ENCODE measurements around the gene SPINT2. TPM values are rescaled to one million over a fixed set of nuclear protein-coding genes. Genes with fewer than 3 reads are reported as not detected.

The SPINT2 gene
- polyA plus RNA-seq, 1 donor (not counting 4 experiments of a cell fraction or from before 2014, with no cell fraction given): 363 TPM

DNA sequence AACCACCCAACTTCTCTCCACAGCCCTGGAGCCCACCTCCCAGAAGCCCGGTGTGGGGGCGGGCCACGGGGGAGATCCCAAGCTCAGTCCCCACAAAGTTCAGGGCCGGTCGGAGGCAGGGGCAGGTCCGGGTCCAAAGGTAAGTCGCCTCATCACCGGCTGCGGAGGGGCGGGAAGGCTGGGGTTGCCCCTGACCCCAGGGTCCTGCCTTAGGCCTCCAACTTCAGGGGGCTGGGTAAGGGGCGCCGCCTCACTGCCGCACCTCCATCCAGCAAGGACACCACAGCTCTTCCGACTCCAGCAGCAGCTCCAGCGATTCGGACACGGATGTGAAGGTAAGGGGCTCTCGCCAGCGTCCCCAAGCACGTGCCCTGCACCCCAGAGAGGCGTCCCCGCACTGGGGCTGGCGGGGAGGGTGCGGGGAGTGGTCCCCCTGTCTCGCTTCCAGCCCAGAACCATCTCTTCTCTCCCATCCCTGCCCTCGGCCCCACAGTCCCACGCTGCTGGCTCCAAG is 40.0 kb downstream of the SPINT2 start:
- peak overlapping the region; percentile 64 to 92 (median 90) for H3K4me3 ChIP-seq (ENCODE audit: control insufficient read depth in 2 of 3, extremely low read depth in 1 of 3, insufficient read depth in 2 of 3, low read depth in 1 of 3, low read length in 3 of 3)
- H3K9me3 ChIP-seq (ENCODE audit: control insufficient read depth, low read depth, low read length): no peaks in the 10 kb centered on the region
- peak overlapping the region; percentile 100 for H3K4me2 ChIP-seq (ENCODE audit: control insufficient read depth, extremely low read depth, insufficient read depth, low read depth, low read length)
- H3K9ac ChIP-seq (ENCODE audit: control insufficient read depth, extremely low read depth, insufficient read depth, low read length): peak overlapping the region; percentile 98
- no peak overlapping the region for H2AFZ ChIP-seq (ENCODE audit: control insufficient read depth, low read length)
- no peak for TF ChIP-seq EZH2 (IDR thresholded peaks at IDR 0.05; ENCODE audit: low read length)
- no peak for DNase-seq (ENCODE audit: low read depth, low spot score)
- H3K9me1 ChIP-seq (ENCODE audit: control insufficient read depth, extremely low read depth, insufficient read depth, low read length): no peaks in the 10 kb centered on the region
- H3K36me3 ChIP-seq (ENCODE audit: control insufficient read depth in 2 of 2, extremely low read depth in 1 of 2, insufficient read depth in 2 of 2, low read length in 2 of 2): peaks cover 6 to 26% of the 10 kb centered on the region in 2 experiments
- H3K79me2 ChIP-seq (ENCODE audit: control insufficient read depth, insufficient read depth, low read length): peaks cover 22% of the 10 kb centered on the region
- no peaks in the 10 kb centered on the region for H4K20me1 ChIP-seq (ENCODE audit: control insufficient read depth, extremely low read depth, insufficient read depth, low read length)
- peak overlapping the region; percentile 98 for H3K27ac ChIP-seq (ENCODE audit: control insufficient read depth, insufficient read depth, low read length)
- no peaks in the 10 kb centered on the region for H3K27me3 ChIP-seq (ENCODE audit: control insufficient read depth, extremely low read depth, insufficient read depth, low read length)
- peak; percentile 34 for FAIRE-seq
- dilution Hi-C loops (cut with MboI; ENCODE audit: extremely low pct_ligation_motif_present, low sequenced_read_pairs): no loop called here
- peaks cover 36% of the 10 kb centered on the region for H3K4me1 ChIP-seq (ENCODE audit: control insufficient read depth, extremely low read depth, insufficient read depth, low read length)

DNA sequence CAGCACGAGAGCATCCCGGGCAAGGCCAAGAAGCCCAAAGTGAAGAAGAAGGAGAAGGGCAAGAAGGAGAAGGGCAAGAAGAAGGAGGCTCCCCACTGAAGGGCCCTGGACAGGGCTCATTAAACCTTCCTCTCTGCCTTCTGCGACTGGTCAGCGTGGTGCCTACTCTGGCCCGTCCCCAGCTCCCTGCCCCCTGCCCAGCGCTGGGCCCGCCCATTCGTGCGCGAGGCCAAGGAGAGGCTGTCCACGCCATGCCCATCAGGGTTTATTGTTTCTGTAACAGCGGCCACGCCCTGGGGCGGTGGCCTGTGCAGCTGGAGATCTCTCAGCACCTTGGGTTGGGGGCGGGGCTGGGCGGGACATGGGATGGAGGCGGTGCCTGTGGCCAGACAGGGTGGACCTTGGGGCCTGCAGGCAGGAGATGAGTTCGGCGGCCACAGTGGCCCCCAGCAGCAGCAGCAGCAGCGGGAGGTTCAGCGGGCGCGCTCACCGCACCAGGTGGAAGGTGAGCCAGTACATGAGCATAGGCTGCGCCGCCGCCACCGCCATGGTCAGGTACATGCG is 40.6 kb downstream of the SPINT2 start:
- Histone ChIP-seq H3K9me3 (ENCODE audit: control insufficient read depth, low read depth, low read length) (no peaks in the 10 kb centered on the region), H3K27me3 (ENCODE audit: control insufficient read depth, extremely low read depth, insufficient read depth, low read length) (no peaks in the 10 kb centered on the region), H3K9ac (ENCODE audit: control insufficient read depth, extremely low read depth, insufficient read depth, low read length) (peak overlapping the region; percentile 98), H3K79me2 (ENCODE audit: control insufficient read depth, insufficient read depth, low read length) (peaks cover 22% of the 10 kb centered on the region), H3K36me3 (ENCODE audit: control insufficient read depth in 2 of 2, extremely low read depth in 1 of 2, insufficient read depth in 2 of 2, low read length in 2 of 2) (peaks cover 6 to 26% of the 10 kb centered on the region in 2 experiments), H2AFZ (ENCODE audit: control insufficient read depth, low read length) (no peak overlapping the region), H3K27ac (ENCODE audit: control insufficient read depth, insufficient read depth, low read length) (peak overlapping the region; percentile 98), H3K4me2 (ENCODE audit: control insufficient read depth, extremely low read depth, insufficient read depth, low read depth, low read length) (peak overlapping the region; percentile 100), H3K4me1 (ENCODE audit: control insufficient read depth, extremely low read depth, insufficient read depth, low read length) (peaks cover 33% of the 10 kb centered on the region), H3K4me3 (ENCODE audit: control insufficient read depth in 2 of 3, extremely low read depth in 1 of 3, insufficient read depth in 2 of 3, low read depth in 1 of 3, low read length in 3 of 3) (peak overlapping the region; percentile 64 to 92 (median 90)), H4K20me1 (ENCODE audit: control insufficient read depth, extremely low read depth, insufficient read depth, low read length) (no peaks in the 10 kb centered on the region), H3K9me1 (ENCODE audit: control insufficient read depth, extremely low read depth, insufficient read depth, low read length) (no peaks in the 10 kb centered on the region)
- TF ChIP-seq, protein P1, sequence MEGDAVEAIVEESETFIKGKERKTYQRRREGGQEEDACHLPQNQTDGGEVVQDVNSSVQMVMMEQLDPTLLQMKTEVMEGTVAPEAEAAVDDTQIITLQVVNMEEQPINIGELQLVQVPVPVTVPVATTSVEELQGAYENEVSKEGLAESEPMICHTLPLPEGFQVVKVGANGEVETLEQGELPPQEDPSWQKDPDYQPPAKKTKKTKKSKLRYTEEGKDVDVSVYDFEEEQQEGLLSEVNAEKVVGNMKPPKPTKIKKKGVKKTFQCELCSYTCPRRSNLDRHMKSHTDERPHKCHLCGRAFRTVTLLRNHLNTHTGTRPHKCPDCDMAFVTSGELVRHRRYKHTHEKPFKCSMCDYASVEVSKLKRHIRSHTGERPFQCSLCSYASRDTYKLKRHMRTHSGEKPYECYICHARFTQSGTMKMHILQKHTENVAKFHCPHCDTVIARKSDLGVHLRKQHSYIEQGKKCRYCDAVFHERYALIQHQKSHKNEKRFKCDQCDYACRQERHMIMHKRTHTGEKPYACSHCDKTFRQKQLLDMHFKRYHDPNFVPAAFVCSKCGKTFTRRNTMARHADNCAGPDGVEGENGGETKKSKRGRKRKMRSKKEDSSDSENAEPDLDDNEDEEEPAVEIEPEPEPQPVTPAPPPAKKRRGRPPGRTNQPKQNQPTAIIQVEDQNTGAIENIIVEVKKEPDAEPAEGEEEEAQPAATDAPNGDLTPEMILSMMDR (optimal IDR thresholded peaks at IDR 0.05 in 1 of 3, IDR thresholded peaks at IDR 0.05 in 1 of 3, conservative IDR thresholded peaks at IDR 0.05 in 1 of 3; ENCODE audit: extremely low read depth in 1 of 3, insufficient read depth in 2 of 3, low read length in 3 of 3): no peak
- no peak for TF ChIP-seq EZH2 (IDR thresholded peaks at IDR 0.05; ENCODE audit: low read length)
- FAIRE-seq (no peak), DNase-seq (ENCODE audit: low read depth, low spot score) (peak; percentile 89)
- dilution Hi-C loops (cut with MboI; ENCODE audit: extremely low pct_ligation_motif_present, low sequenced_read_pairs): no loop called here

All from keratinocyte (primary cell).